T-helper 17 cell (primary cell): Measurements from ENCODE around the gene SMARCA4. TPM values are rescaled to one million over a fixed set of nuclear protein-coding genes. Genes with fewer than 3 reads are reported as not detected.

Source experiments
- ATAC-seq: fragments of 150-1000 bp; cut with Tn5 transposase; 2 replicates; pipeline ENCODE4 v1.10.0; 2021; ENCODE audit warnings: mild to moderate bottlenecking, moderate library complexity
- DNase-seq, 3 donors: peaks; one replicate each; pipeline versions ENCODE4 v3.0.0 to v3.0.0-alpha.2; 2020 to 2021
- H3K9me3 ChIP-seq: one replicate; pipeline ENCODE4 v1.7.0; 2013; ENCODE audit warnings: low read length, mild to moderate bottlenecking; ENCODE audit not compliant: control insufficient read depth, poor library complexity, severe bottlenecking
- H3K27ac Mint-ChIP-seq: one replicate; pipeline ENCODE4 v1.8.0; 2022; ENCODE audit warnings: mild to moderate bottlenecking, moderate library complexity, mixed read lengths
- H3K27me3 Mint-ChIP-seq: one replicate; pipeline ENCODE4 v1.8.0; 2022; ENCODE audit warnings: mixed read lengths
- H3K36me3 Mint-ChIP-seq: one replicate; pipeline ENCODE4 v1.8.0; 2022; ENCODE audit warnings: low read depth, mixed read lengths
- H3K4me1 Mint-ChIP-seq: one replicate; pipeline ENCODE4 v1.8.0; 2022; ENCODE audit warnings: mild to moderate bottlenecking, mixed read lengths
- H3K4me3 Mint-ChIP-seq: one replicate; pipeline ENCODE4 v1.8.0; 2022; ENCODE audit warnings: mild to moderate bottlenecking, moderate library complexity, mixed read lengths
- total RNA-seq, 4 donors: library from RNA in 2 of 4; stranded (reverse) in 2 of 4; gene quantifications; one replicate each; pipeline ENCODE4 v1.2.3 and lab custom pipeline; 2022 to 2026

Gene SMARCA4
- 10 to 100 TPM; 93.9 to 94.0 TPM for total RNA-seq
- 109 to 118 reads per million in 2 donors for total RNA-seq (lab: John Stamatoyannopoulos, UW)

GRCh38 chr19:10960314-10961072 is at the start of gene SMARCA4:
SMARCA4 (plus strand) TSS chr19:10961030; CDS start chr19:10984152, 23,122 bp downstream.
- Mint-ChIP-seq H3K27me3 (no peaks in the 10 kb centered on the region), H3K27ac (peak within 1 kb of the TSS; percentile 88), H3K4me1 (peaks cover 22% of the 10 kb centered on the region), H3K36me3 (no peaks in the 10 kb centered on the region), H3K4me3 (peak within 1 kb of the TSS; percentile 88)
- ATAC-seq (peak; percentile 85), DNase-seq (peak; percentile 99 to 100 (median 99))
- H3K9me3 ChIP-seq: no peaks in the 10 kb centered on the region

GRCh38 chr19:10911579-10912363 is 49.1 kb upstream of the SMARCA4 start:
- Mint-ChIP-seq H3K27me3 (no peaks in the 10 kb centered on the region), H3K4me1 (no peaks in the 10 kb centered on the region), H3K36me3 (no peaks in the 10 kb centered on the region), H3K4me3 (no peak overlapping the region), H3K27ac (no peak overlapping the region)
- DNase-seq: no peak
- no peaks in the 10 kb centered on the region for H3K9me3 ChIP-seq
- no peak for ATAC-seq

GRCh38 chr19:10912619-10913018 is 48.2 kb upstream of the SMARCA4 start:
- ATAC-seq: no peak
- no peaks in the 10 kb centered on the region for H3K36me3 Mint-ChIP-seq
- no peaks in the 10 kb centered on the region for H3K4me1 Mint-ChIP-seq

GRCh38 chr19:10913716-10914340 is 47.0 kb upstream of the SMARCA4 start:
- no peak for ATAC-seq
- no peaks in the 10 kb centered on the region for H3K4me1 Mint-ChIP-seq
- no peaks in the 10 kb centered on the region for H3K36me3 Mint-ChIP-seq
- H3K27me3 Mint-ChIP-seq: no peaks in the 10 kb centered on the region
- no peak overlapping the region for H3K4me3 Mint-ChIP-seq
- no peaks in the 10 kb centered on the region for H3K9me3 ChIP-seq
- DNase-seq: no peak
- H3K27ac Mint-ChIP-seq: no peak overlapping the region

More at GRCh38 chr19:10912619-10913018, 48.2 kb upstream of the SMARCA4 start:
- no peak for DNase-seq
- Mint-ChIP-seq H3K27me3 (no peaks in the 10 kb centered on the region), H3K27ac (no peak overlapping the region), H3K4me3 (no peak overlapping the region)
- H3K9me3 ChIP-seq: no peaks in the 10 kb centered on the region

- H3K9me3 ChIP-seq: no peaks in the 10 kb centered on the region
- no peak for DNase-seq
- Mint-ChIP-seq H3K27me3 (no peaks in the 10 kb centered on the region), H3K27ac (peak overlapping the region; percentile 29), H3K36me3 (no peaks in the 10 kb centered on the region), H3K4me3 (no peak overlapping the region), H3K4me1 (no peaks in the 10 kb centered on the region)
- ATAC-seq: no peak
Measured at GRCh38 chr19:10915130-10916091, 45.4 kb upstream of the SMARCA4 start.

GRCh38 chr19:10916602-10917001 is 44.2 kb upstream of the SMARCA4 start:
- H3K36me3 Mint-ChIP-seq: no peaks in the 10 kb centered on the region
- H3K9me3 ChIP-seq: no peaks in the 10 kb centered on the region
- no peaks in the 10 kb centered on the region for H3K4me1 Mint-ChIP-seq
- ATAC-seq (no peak), DNase-seq (no peak)
- no peak overlapping the region for H3K27ac Mint-ChIP-seq
- H3K4me3 Mint-ChIP-seq: no peak overlapping the region
- H3K27me3 Mint-ChIP-seq: no peaks in the 10 kb centered on the region

- Mint-ChIP-seq H3K4me1 (no peaks in the 10 kb centered on the region), H3K4me3 (no peak overlapping the region), H3K36me3 (no peaks in the 10 kb centered on the region), H3K27me3 (no peaks in the 10 kb centered on the region), H3K27ac (peak overlapping the region; percentile 53)
- DNase-seq (no peak), ATAC-seq (no peak)
- no peaks in the 10 kb centered on the region for H3K9me3 ChIP-seq
Measured at GRCh38 chr19:10918359-10918758, 42.5 kb upstream of the SMARCA4 start.

- H3K27me3 Mint-ChIP-seq: no peaks in the 10 kb centered on the region
- H3K4me1 Mint-ChIP-seq: peaks cover under 1% of the 10 kb centered on the region
- no peak overlapping the region for H3K4me3 Mint-ChIP-seq
- no peaks in the 10 kb centered on the region for H3K36me3 Mint-ChIP-seq
- no peaks in the 10 kb centered on the region for H3K9me3 ChIP-seq
- H3K27ac Mint-ChIP-seq: no peak overlapping the region
- no peak for DNase-seq
- ATAC-seq: no peak
Measured at GRCh38 chr19:10919352-10920287, 41.2 kb upstream of the SMARCA4 start.

- Mint-ChIP-seq H3K4me1 (peaks cover 2% of the 10 kb centered on the region), H3K27ac (no peak overlapping the region), H3K27me3 (no peaks in the 10 kb centered on the region), H3K36me3 (no peaks in the 10 kb centered on the region), H3K4me3 (no peak overlapping the region)
- ATAC-seq: no peak
- no peaks in the 10 kb centered on the region for H3K9me3 ChIP-seq
- no peak for DNase-seq
Measured at GRCh38 chr19:10920288-10920655, 40.6 kb upstream of the SMARCA4 start.

- H3K4me3 Mint-ChIP-seq: no peak overlapping the region
- H3K36me3 Mint-ChIP-seq: no peaks in the 10 kb centered on the region
- H3K27ac Mint-ChIP-seq: no peak overlapping the region
- peaks cover 2% of the 10 kb centered on the region for H3K4me1 Mint-ChIP-seq
- H3K9me3 ChIP-seq: no peaks in the 10 kb centered on the region
- H3K27me3 Mint-ChIP-seq: no peaks in the 10 kb centered on the region
- ATAC-seq (no peak), DNase-seq (no peak)
Measured at GRCh38 chr19:10920781-10921180, 40.0 kb upstream of the SMARCA4 start.

- H3K9me3 ChIP-seq: no peaks in the 10 kb centered on the region
- H3K36me3 Mint-ChIP-seq: no peaks in the 10 kb centered on the region
- H3K4me1 Mint-ChIP-seq: peaks cover 2% of the 10 kb centered on the region
- H3K27ac Mint-ChIP-seq: no peak overlapping the region
- DNase-seq (no peak), ATAC-seq (no peak)
- no peaks in the 10 kb centered on the region for H3K27me3 Mint-ChIP-seq
- no peak overlapping the region for H3K4me3 Mint-ChIP-seq
Measured at GRCh38 chr19:10921199-10921909, 39.5 kb upstream of the SMARCA4 start.
